Lower lobe of right lung (tissue), 2 donors: ENCODE measurements around the gene NFX1. TPM values are rescaled to one million over a fixed set of nuclear protein-coding genes. Genes with fewer than 3 reads are reported as not detected.
A peak's percentile ranks its signal among the peaks of the same experiment; 100 is the strongest.
"Not testable (repeated sequence)": the region's sequence is repeated elsewhere in the genome, so short reads cannot be mapped to it uniquely, and the experiment has no call there.

Source experiments
- ATAC-seq, 2 donors: fragments of 200-7000 bp; cut with Tn5 transposase; one replicate each; pipeline ENCODE4 v1.9.1; 2020 to 2022; ENCODE audit warnings: mild to moderate bottlenecking in 2 of 2, moderate library complexity in 2 of 2
- DNase-seq: peaks from one replicate; pipeline ENCODE4 v3.0.0-alpha.2; 2020
- H3K27ac ChIP-seq: fragments of 200-600 bp; one replicate; pipeline ENCODE4 v1.8.0; 2022
- H3K27me3 ChIP-seq: fragments of 200-600 bp; one replicate; pipeline ENCODE4 v1.8.0; 2022; ENCODE audit warnings: low read depth
- H3K36me3 ChIP-seq: fragments of 200-600 bp; one replicate; pipeline ENCODE4 v1.8.0; 2022; ENCODE audit warnings: mild to moderate bottlenecking
- H3K4me1 ChIP-seq: fragments of 200-600 bp; one replicate; pipeline ENCODE4 v1.8.0; 2022
- H3K4me3 ChIP-seq: fragments of 200-600 bp; one replicate; pipeline ENCODE4 v1.8.0; 2022; ENCODE audit warnings: mild to moderate bottlenecking
- H3K9me3 ChIP-seq: fragments of 200-600 bp; one replicate; pipeline ENCODE4 v1.8.0; 2022
- intact Hi-C: fragments of 100-400 bp; cut with DNase I; formaldehyde crosslinking; loops from one replicate; pipeline ENCODE4 v1.11.0; 2022
- total RNA-seq: library from RNA; stranded (reverse); fragmentation: NEBNext Ultra II Directional; extraction: Animal tissue kit (Norgen Biotek cat#: 25700); gene quantifications from one replicate; pipeline ENCODE4 v1.2.1, GENCODE V29; 2021
- TF ChIP-seq, protein P1 (sequence below): fragments of 200-600 bp; IDR thresholded peaks from one replicate; pipeline ENCODE4 v1.8.0; 2022; ENCODE audit warnings: antibody characterized with exemption, mild to moderate bottlenecking
- donor health status: DM: no; HTN: yes; CAD: no; lungs with severe emphysema.

The NFX1 gene
- total RNA-seq, 1 donor from 2014 or later: 36.2 TPM

DNA sequence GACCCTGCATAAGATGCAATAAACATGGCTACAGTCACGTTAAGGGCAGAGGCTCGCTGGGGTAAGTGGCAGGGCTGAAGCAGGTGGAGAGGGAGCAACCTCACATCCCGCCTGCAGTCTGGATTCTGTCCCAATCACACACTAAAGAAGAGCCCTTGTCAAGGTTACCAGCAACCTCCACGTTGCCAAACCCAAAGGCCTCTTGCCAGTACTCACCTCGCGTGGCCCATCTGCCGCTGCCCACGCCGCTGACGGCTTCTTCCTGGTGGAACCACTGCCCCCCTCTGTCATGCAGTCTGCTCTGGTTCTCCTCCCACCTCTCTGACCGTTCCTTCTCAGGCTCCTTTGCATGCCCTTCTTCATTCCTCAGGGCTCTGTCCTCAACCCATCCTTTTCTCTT is 103.3 kb downstream of the NFX1 start:
- intact Hi-C loops: no loop called here
- Histone ChIP-seq H3K4me3 (no peak overlapping the region), H3K36me3 (no peaks in the 10 kb centered on the region), H3K27ac (no peak overlapping the region), H3K9me3 (no peaks in the 10 kb centered on the region), H3K4me1 (peaks cover 18% of the 10 kb centered on the region), H3K27me3 (no peaks in the 10 kb centered on the region)
- DNase-seq (peak; percentile 68), ATAC-seq (no peak)
- TF ChIP-seq, protein P1, sequence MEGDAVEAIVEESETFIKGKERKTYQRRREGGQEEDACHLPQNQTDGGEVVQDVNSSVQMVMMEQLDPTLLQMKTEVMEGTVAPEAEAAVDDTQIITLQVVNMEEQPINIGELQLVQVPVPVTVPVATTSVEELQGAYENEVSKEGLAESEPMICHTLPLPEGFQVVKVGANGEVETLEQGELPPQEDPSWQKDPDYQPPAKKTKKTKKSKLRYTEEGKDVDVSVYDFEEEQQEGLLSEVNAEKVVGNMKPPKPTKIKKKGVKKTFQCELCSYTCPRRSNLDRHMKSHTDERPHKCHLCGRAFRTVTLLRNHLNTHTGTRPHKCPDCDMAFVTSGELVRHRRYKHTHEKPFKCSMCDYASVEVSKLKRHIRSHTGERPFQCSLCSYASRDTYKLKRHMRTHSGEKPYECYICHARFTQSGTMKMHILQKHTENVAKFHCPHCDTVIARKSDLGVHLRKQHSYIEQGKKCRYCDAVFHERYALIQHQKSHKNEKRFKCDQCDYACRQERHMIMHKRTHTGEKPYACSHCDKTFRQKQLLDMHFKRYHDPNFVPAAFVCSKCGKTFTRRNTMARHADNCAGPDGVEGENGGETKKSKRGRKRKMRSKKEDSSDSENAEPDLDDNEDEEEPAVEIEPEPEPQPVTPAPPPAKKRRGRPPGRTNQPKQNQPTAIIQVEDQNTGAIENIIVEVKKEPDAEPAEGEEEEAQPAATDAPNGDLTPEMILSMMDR: no peak

DNA sequence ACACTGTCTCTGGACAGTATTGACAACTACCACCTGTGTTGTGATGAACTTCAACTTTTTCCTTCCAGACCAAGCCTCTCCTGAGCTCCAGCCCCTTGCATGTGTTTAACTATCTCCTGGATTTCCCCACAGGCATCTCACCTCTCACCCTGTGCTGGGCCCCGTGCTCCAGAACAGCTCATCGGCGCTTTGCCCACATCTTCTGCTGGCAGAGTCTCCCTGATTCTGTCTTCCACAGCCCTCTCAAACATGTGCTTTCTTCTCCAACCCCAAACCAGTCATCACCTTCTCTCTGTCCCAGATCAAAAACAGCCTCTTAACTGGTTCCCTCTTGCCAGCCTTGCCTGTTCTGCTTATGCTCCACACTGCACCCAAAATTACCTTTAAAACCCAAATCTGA is 103.7 kb downstream of the NFX1 start:
- ATAC-seq, H3K27ac ChIP-seq, H3K9me3 ChIP-seq, H3K27me3 ChIP-seq, H3K4me3 ChIP-seq, H3K36me3 ChIP-seq, DNase-seq, intact Hi-C loops: not testable (repeated sequence)
- peaks cover 18% of the 10 kb centered on the region for H3K4me1 ChIP-seq

- peak; percentile 74 for DNase-seq
- H3K4me3 ChIP-seq, H3K27me3 ChIP-seq, H3K9me3 ChIP-seq, intact Hi-C loops, H3K36me3 ChIP-seq, ATAC-seq, H3K27ac ChIP-seq: not testable (repeated sequence)
- H3K4me1 ChIP-seq: peaks cover 18% of the 10 kb centered on the region
These were observed 105.0 kb downstream of the NFX1 start for GRCh38 chr9:33395159-33395879.

GRCh38 chr9:33397801-33398200 is 107.5 kb downstream of the NFX1 start:
- H3K4me3 ChIP-seq, H3K27me3 ChIP-seq, H3K9me3 ChIP-seq, DNase-seq, ATAC-seq, H3K4me1 ChIP-seq, intact Hi-C loops, H3K27ac ChIP-seq, H3K36me3 ChIP-seq: not testable (repeated sequence)

DNA sequence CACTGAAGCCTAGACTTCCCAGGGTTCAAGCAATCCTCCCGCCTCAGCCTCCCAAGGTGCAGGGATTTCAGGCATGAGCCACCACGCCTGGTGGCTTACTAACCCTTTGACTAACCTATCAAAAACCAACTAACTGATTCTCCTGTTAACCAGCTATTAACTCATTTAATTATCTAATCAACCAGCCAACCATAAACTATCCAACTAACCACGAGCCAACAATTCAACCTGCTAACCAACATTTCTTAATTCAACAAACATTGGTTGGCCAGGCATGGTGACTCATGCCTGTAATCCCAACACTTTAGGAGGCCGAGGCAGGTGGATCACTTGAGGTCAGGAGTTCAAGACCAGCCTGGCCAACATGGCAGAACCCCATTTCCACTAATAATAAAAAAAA is 108.7 kb downstream of the NFX1 start:
- ATAC-seq, H3K27me3 ChIP-seq, H3K27ac ChIP-seq, H3K4me3 ChIP-seq, H3K36me3 ChIP-seq, intact Hi-C loops, H3K9me3 ChIP-seq, H3K4me1 ChIP-seq, DNase-seq: not testable (repeated sequence)

DNA sequence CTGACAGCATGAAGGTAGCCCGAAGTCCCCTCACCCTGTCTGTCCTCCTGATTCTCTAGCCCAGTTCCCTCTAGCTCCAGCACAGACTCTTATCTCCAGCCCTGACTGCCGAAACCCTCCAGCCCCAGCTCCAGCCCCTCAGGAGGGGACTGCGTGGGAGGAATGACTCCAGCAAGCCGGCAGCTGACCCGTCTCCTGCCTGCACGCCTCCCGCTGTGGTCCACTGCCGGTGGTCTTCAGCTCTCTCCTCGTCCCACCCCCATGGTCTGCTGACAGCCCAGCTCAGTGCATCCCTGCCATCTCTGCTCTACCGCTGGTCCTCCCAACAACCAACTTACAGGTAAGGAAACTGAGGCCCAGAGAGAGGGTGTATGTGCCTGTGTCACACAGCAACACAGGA is 111.5 kb downstream of the NFX1 start:
- H3K4me3 ChIP-seq, H3K27ac ChIP-seq, intact Hi-C loops, ATAC-seq, H3K4me1 ChIP-seq, DNase-seq, H3K36me3 ChIP-seq, H3K27me3 ChIP-seq, H3K9me3 ChIP-seq: not testable (repeated sequence)

GRCh38 chr9:33402371-33402770 is 112.1 kb downstream of the NFX1 start, which contains the start of gene AQP7:
Gene AQP7, minus strand, starts transcription at chr9:33402568. Its CDS starts 1,306 bp downstream, at chr9:33401262.
- H3K4me3 ChIP-seq, intact Hi-C loops: not testable (repeated sequence)

GRCh38 chr9:33403941-33404787 is 113.8 kb downstream of the NFX1 start:
- DNase-seq: no peak
- H3K4me3 ChIP-seq: no peak overlapping the region
- intact Hi-C loops: no loop called here
- no peak overlapping the region for H3K27ac ChIP-seq
- no peaks in the 10 kb centered on the region for H3K27me3 ChIP-seq
- H3K36me3 ChIP-seq: no peaks in the 10 kb centered on the region
- TF ChIP-seq, protein P1: no peak
- ATAC-seq: peak; percentile 25 to 34
- H3K9me3 ChIP-seq: no peaks in the 10 kb centered on the region
- peaks cover 6% of the 10 kb centered on the region for H3K4me1 ChIP-seq

More at GRCh38 chr9:33402371-33402770, 112.1 kb downstream of the NFX1 start, which contains the start of gene AQP7:
- DNase-seq, H3K36me3 ChIP-seq, ATAC-seq, H3K4me1 ChIP-seq, H3K9me3 ChIP-seq, H3K27me3 ChIP-seq: not testable (repeated sequence)
- H3K27ac ChIP-seq: peak within 1 kb of the TSS; percentile 18
